Thyroid gland (tissue), 4 donors: ENCODE measurements around the gene NPAS1. TPM values are rescaled to one million over a fixed set of nuclear protein-coding genes. Genes with fewer than 3 reads are reported as not detected.

ENCODE experiments used
- DNase-seq, 2 donors: peaks; one replicate each; pipeline ENCODE4 v3.0.0-alpha.2; 2019
- H3K27ac ChIP-seq, 3 donors: fragments of 200-600 bp; sonication (generic); 1 replicate in 2 of 3; 2 replicates in 1 of 3; pipeline ENCODE4 v1.5.1; 2016 to 2019; ENCODE audit warnings: mild to moderate bottlenecking in 1 of 3, moderate library complexity in 1 of 3
- H3K27me3 ChIP-seq: fragments of 200-600 bp; sonication (generic); one replicate; pipeline ENCODE4 v1.5.1; 2019
- H3K36me3 ChIP-seq, 2 donors: fragments of 200-600 bp; sonication (generic); one replicate each; pipeline ENCODE4 v1.5.1; 2016 to 2019
- H3K4me1 ChIP-seq, 2 donors: fragments of 200-600 bp; sonication (generic); one replicate each; pipeline ENCODE4 v1.5.1; 2017 to 2019
- H3K4me3 ChIP-seq, 3 donors: fragments of 200-600 bp; sonication (generic); replicated peaks in 1 of 3; 1 replicate in 2 of 3; 2 replicates in 1 of 3; pipeline ENCODE4 v1.5.1; 2016; ENCODE audit warnings: mild to moderate bottlenecking in 1 of 3
- H3K9me3 ChIP-seq: fragments of 200-600 bp; sonication (generic); one replicate; pipeline ENCODE4 v1.5.1; 2017
- POLR2A ChIP-seq, 2 donors: fragments of 450-650 bp; IDR thresholded peaks; one replicate each; pipeline ENCODE4 v1.6.1; 2017; ENCODE audit warnings: antibody characterized with exemption in 2 of 2, mild to moderate bottlenecking in 2 of 2, moderate library complexity in 1 of 2
- WGBS, 2 donors: methylation state at CpG; one replicate each; pipeline ENCODE4 v1.1.5; 2017; 5-methylcytosine and 5-hydroxymethylcytosine counted together
- intact Hi-C: fragments of 100-400 bp; cut with DNase I; formaldehyde crosslinking; loops from one replicate; pipeline ENCODE4 v1.15.1; 2023
- total RNA-seq, 4 donors: library from RNA; depleted of rRNA; stranded (reverse); fragments of >200 nt; gene quantifications; one replicate each; pipeline ENCODE4 v1.2.3, GENCODE V29; 2016
- TF ChIP-seq, protein P1 (sequence below), 6 experiments: fragments of 200-600 bp in 3 of 6; fragments of 450-650 bp in 3 of 6; sonication (generic) in 3 of 6; IDR thresholded peaks; one replicate each; pipeline ENCODE4 v1.5.1; 2016 to 2019; ENCODE audit warnings: antibody characterized with exemption in 6 of 6, mild to moderate bottlenecking in 2 of 6, inconsistent platforms in 1 of 6, moderate library complexity in 1 of 6

NPAS1 gene
- total RNA-seq, 4 donors from 2014 or later = 0.56 to 0.71 TPM; not detected in 2

DNA sequence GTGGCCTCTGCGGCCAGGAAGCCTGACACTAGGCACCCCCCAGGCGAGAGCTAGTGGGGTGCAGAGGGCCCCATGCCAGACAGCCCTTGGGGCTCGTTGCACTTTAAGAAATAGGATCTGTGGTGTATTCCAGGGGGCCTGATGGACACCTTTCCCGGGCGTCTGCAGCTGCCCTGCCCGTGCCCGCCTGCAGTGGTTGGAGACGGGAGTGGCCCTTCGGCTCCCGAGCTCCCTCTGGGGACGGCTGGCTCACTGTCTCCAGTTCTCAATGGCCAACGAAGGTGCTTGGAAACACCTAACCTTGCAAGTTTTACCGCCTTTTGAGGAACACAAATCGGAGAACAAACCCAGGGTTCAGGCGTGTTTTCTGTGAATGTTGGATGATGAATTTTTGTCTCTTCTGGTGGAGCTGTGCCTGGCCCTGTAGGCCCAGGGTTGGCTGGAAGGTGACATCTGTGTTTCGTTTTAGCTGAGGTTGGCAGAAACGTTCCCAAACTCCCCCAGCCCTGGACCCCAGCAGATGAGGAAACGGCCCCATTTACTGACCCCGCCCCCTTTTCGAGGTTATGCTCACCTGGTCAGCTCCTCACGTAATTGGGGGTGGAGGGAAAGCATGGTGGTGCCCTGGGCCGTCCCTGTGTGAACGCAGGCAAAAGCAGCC, 17.4 kb upstream of the NPAS1 start:
- no peak overlapping the region for H3K27ac ChIP-seq
- H3K9me3 ChIP-seq = no peaks in the 10 kb centered on the region
- TF ChIP-seq POLR2A (IDR thresholded peaks at IDR 0.05) = no peak
- TF ChIP-seq, protein P1, sequence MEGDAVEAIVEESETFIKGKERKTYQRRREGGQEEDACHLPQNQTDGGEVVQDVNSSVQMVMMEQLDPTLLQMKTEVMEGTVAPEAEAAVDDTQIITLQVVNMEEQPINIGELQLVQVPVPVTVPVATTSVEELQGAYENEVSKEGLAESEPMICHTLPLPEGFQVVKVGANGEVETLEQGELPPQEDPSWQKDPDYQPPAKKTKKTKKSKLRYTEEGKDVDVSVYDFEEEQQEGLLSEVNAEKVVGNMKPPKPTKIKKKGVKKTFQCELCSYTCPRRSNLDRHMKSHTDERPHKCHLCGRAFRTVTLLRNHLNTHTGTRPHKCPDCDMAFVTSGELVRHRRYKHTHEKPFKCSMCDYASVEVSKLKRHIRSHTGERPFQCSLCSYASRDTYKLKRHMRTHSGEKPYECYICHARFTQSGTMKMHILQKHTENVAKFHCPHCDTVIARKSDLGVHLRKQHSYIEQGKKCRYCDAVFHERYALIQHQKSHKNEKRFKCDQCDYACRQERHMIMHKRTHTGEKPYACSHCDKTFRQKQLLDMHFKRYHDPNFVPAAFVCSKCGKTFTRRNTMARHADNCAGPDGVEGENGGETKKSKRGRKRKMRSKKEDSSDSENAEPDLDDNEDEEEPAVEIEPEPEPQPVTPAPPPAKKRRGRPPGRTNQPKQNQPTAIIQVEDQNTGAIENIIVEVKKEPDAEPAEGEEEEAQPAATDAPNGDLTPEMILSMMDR (IDR thresholded peaks at IDR 0.05) = no peak
- peaks cover 6 to 8% of the 10 kb centered on the region in 2 donors for H3K4me1 ChIP-seq
- DNase-seq = no peak
- no peak overlapping the region for H3K4me3 ChIP-seq
- no peaks in the 10 kb centered on the region for H3K27me3 ChIP-seq
- intact Hi-C loops = no loop called here
- H3K36me3 ChIP-seq = peaks cover 28 to 30% of the 10 kb centered on the region in 2 donors
- WGBS, 2 donors = 77 to 79% methylated on average over 19 to 23 of the region's 23 CpGs

GRCh38 chr19:47002853-47003610, 16.6 kb upstream of the NPAS1 start:
- peaks cover 6 to 8% of the 10 kb centered on the region in 2 donors for H3K4me1 ChIP-seq
- intact Hi-C loops = no loop called here
- H3K27me3 ChIP-seq = no peaks in the 10 kb centered on the region

DNA sequence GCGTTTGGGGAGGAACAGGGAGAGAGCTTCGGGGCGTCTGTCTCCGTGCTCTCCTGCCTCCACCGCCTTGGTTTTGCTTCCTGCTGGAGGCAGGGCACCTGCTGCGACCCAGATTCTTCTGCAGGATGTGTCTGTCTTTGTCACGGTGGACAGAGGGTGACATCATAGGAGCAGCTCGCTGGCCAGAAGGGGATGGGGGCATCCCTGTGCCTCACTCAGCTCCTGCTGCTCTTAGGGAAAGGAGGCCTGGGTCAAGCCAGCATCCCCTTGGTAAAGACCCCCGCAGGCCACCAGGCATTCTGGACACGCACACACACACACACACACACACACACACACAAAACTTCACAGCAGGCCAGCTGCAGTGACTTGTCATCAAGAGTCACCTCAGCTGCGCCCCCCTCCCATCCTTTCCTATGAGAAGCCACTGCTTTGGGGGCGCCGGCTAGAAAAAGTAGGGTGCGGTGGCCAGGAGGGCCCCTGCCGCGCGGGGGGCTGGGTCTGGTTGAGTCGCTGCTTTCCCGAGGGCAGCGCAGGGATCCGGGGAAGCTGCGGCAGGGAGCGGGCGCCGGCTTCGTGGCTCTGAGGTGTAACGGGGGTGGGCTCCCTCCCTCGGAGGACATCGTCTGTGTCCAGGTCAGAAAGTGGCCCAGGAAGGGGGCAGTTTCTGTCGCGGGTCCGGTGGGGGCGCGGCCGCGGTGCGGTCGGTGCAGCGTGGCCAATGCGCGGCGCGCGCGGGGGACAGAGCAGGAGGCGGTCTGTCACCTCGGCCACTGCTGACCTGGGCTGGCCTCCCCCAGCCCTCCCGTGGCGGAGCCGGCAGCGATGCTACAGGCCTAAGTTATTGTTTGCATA, 15.8 kb upstream of the NPAS1 start:
- Histone ChIP-seq H3K4me1 (peaks cover 6 to 8% of the 10 kb centered on the region in 2 donors), H3K27ac (no peak overlapping the region), H3K4me3 (no peak overlapping the region), H3K27me3 (no peaks in the 10 kb centered on the region), H3K36me3 (peaks cover 23% of the 10 kb centered on the region in 2 donors), H3K9me3 (no peaks in the 10 kb centered on the region)
- TF ChIP-seq POLR2A (IDR thresholded peaks at IDR 0.05) = no peak
- TF ChIP-seq, protein P1 (IDR thresholded peaks at IDR 0.05) = no peak
- no peak for DNase-seq
- intact Hi-C loops = no loop called here
- 15 to 27% methylated on average over 48 to 50 of the region's 51 CpGs for WGBS, 2 donors

More at GRCh38 chr19:47002853-47003610, 16.6 kb upstream of the NPAS1 start:
- TF ChIP-seq, protein P1 (IDR thresholded peaks at IDR 0.05) = no peak
- TF ChIP-seq POLR2A (IDR thresholded peaks at IDR 0.05) = no peak
- 73 to 78% methylated on average over 16 to 22 of the region's 26 CpGs for WGBS, 2 donors
- Histone ChIP-seq H3K36me3 (peaks cover 24 to 27% of the 10 kb centered on the region in 2 donors), H3K4me3 (no peak overlapping the region), H3K9me3 (no peaks in the 10 kb centered on the region), H3K27ac (no peak overlapping the region)
- DNase-seq = no peak

DNA sequence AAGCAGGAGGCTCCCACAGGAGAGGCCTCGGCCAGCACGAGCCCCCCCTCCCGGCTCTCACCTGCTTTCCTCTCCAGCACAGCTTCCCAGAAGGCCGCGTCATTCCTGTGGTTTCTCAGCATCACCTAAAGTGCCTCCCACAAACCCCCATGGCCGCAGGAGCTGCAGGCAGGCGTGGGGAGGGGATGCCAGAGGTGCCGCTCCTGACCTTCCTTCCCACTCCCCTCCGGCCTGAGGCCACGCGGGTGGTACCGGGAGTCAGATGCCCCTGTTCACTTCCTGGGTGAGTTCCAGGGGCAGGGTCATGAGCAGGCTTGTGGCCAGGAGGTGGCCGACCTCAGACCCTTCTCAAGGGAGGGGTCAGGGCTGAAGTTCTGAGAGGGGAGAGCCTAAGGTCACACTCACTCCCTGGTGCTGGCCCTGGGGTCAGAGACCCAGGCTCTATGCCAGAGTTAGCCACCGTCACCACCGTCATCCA, 14.4 kb upstream of the NPAS1 start:
- DNase-seq = no peak
- WGBS, 2 donors = 77 to 83% methylated on average over 10 to 14 of the region's 15 CpGs

More for the DNA sequence above, 14.4 kb upstream of the NPAS1 start:
- intact Hi-C loops = no loop called here
- Histone ChIP-seq H3K4me1 (peaks cover 6 to 8% of the 10 kb centered on the region in 2 donors), H3K27me3 (no peaks in the 10 kb centered on the region), H3K4me3 (no peak overlapping the region), H3K36me3 (peaks cover 9 to 10% of the 10 kb centered on the region in 2 donors), H3K27ac (no peak overlapping the region), H3K9me3 (no peaks in the 10 kb centered on the region)
- TF ChIP-seq, protein P1 (IDR thresholded peaks at IDR 0.05) = no peak
- TF ChIP-seq POLR2A (IDR thresholded peaks at IDR 0.05) = no peak
